Measurements from ENCODE around the gene DIPK1A.

Gene DIPK1A

DNA sequence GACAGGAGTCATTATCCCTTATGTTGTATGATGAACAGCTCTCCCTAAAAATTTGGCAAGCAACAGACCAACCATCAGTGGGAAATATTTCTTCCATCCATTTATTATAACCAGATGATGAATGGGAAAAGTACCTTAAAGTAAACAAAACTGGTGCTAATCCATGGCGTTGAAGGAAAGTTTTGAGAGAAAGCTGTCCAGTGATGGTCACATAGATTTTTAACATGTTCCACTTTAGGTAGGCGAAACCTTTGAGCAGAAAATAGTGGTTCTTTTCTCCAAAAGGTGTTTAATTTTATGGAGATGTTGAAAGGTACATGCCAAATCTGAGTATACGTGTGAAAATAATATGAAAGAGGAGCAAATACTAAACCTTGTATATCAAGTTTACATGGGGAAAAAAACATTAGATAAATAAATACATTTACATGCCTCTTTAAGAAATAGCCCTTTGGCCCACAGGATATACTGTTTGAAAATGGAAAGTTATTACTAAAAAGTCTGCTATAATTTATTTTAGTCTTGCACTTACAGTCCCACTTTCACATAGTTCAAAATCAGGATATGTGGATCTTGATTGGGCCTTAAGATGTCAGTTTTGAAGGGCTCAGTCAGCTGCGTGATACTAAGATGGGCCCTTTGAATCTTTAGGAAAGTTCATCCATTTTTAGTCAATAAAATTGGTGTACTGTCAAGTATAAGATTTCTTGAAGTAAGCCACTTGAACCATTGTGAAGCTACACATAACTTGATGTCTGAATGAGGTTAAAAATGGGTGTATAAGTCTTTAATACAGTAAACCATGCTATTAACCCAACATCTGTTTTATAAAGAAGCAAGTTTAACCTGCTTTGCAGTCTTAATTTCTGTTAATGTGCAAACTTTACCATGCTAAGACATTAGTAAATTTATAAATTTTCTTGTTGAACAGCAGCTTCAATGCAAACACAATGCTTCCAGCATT lies 118.9 kb downstream of the DIPK1A start:
- no peaks in the 10 kb centered on the region for H3K27me3 ChIP-seq (ENCODE audit: control insufficient read depth, insufficient read depth, low read length)
- no peak overlapping the region for H3K4me3 ChIP-seq (ENCODE audit: low read length)
- H3K9me3 ChIP-seq (ENCODE audit: control insufficient read depth, low read depth, low read length) = no peaks in the 10 kb centered on the region
- no peaks in the 10 kb centered on the region for H3K4me1 ChIP-seq (ENCODE audit: control insufficient read depth, low read depth, low read length)
- no peak overlapping the region for H3K9ac ChIP-seq (ENCODE audit: low read length)
- no peak overlapping the region for H3K27ac ChIP-seq (ENCODE audit: low read length)
- H3K36me3 ChIP-seq (ENCODE audit: control insufficient read depth, low read depth, low read length) = peaks cover 64% of the 10 kb centered on the region

- H3K27ac ChIP-seq (ENCODE audit: low read length) = no peak overlapping the region
- H3K36me3 ChIP-seq (ENCODE audit: control insufficient read depth, low read depth, low read length) = peaks cover 82% of the 10 kb centered on the region
- H3K9ac ChIP-seq (ENCODE audit: low read length) = no peak overlapping the region
- H3K4me3 ChIP-seq (ENCODE audit: low read length) = no peak overlapping the region
- no peaks in the 10 kb centered on the region for H3K4me1 ChIP-seq (ENCODE audit: control insufficient read depth, low read depth, low read length)
- H3K9me3 ChIP-seq (ENCODE audit: control insufficient read depth, low read depth, low read length) = no peaks in the 10 kb centered on the region
- H3K27me3 ChIP-seq (ENCODE audit: control insufficient read depth, insufficient read depth, low read length) = no peaks in the 10 kb centered on the region
Measured at GRCh38 chr1:92840600-92840999, 120.7 kb downstream of the DIPK1A start.

GRCh38 chr1:92839442-92839841 lies 121.8 kb downstream of the DIPK1A start:
- Histone ChIP-seq H3K27ac (ENCODE audit: low read length) (no peak overlapping the region), H3K4me1 (ENCODE audit: control insufficient read depth, low read depth, low read length) (peaks cover under 1% of the 10 kb centered on the region)

GRCh38 chr1:92838519-92838918 lies 122.7 kb downstream of the DIPK1A start:
- Histone ChIP-seq H3K4me3 (ENCODE audit: low read length) (no peak overlapping the region), H3K27ac (ENCODE audit: low read length) (no peak overlapping the region), H3K4me1 (ENCODE audit: control insufficient read depth, low read depth, low read length) (peaks cover 10% of the 10 kb centered on the region), H3K27me3 (ENCODE audit: control insufficient read depth, insufficient read depth, low read length) (no peaks in the 10 kb centered on the region), H3K36me3 (ENCODE audit: control insufficient read depth, low read depth, low read length) (peaks cover 99% of the 10 kb centered on the region), H3K9ac (ENCODE audit: low read length) (no peak overlapping the region), H3K9me3 (ENCODE audit: control insufficient read depth, low read depth, low read length) (no peaks in the 10 kb centered on the region)

More at GRCh38 chr1:92839442-92839841, 121.8 kb downstream of the DIPK1A start:
- H3K4me3 ChIP-seq (ENCODE audit: low read length) = no peak overlapping the region
- H3K27me3 ChIP-seq (ENCODE audit: control insufficient read depth, insufficient read depth, low read length) = no peaks in the 10 kb centered on the region
- H3K9me3 ChIP-seq (ENCODE audit: control insufficient read depth, low read depth, low read length) = no peaks in the 10 kb centered on the region
- peaks cover 93% of the 10 kb centered on the region for H3K36me3 ChIP-seq (ENCODE audit: control insufficient read depth, low read depth, low read length)
- no peak overlapping the region for H3K9ac ChIP-seq (ENCODE audit: low read length)

DNA sequence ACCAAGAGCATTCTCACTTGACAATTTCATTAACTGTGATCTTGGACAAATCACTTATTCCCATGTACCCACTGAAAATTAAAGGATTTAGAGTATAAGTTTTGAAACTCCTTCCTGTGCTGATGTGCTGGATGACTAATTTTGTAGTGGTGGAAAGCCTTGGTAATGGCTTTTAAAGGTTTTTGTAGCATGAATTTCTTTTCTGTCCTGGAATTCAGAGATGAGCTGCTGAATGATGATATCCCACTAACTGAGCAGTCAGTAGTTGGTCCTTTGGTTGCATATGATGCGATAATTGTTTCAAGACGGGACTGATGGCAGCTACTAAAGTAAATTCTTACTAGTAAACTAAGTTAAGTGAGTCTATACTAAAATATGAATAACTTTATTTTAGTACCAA lies 124.2 kb downstream of the DIPK1A start:
- Histone ChIP-seq H3K4me3 (ENCODE audit: low read length) (no peak overlapping the region), H3K36me3 (ENCODE audit: control insufficient read depth, low read depth, low read length) (peaks cover 90% of the 10 kb centered on the region)

GRCh38 chr1:92834617-92835016 lies 126.6 kb downstream of the DIPK1A start:
- Histone ChIP-seq H3K4me1 (ENCODE audit: control insufficient read depth, low read depth, low read length) (peaks cover 18% of the 10 kb centered on the region), H3K27me3 (ENCODE audit: control insufficient read depth, insufficient read depth, low read length) (no peaks in the 10 kb centered on the region), H3K4me3 (ENCODE audit: low read length) (peak overlapping the region; percentile 96), H3K36me3 (ENCODE audit: control insufficient read depth, low read depth, low read length) (peaks cover 67% of the 10 kb centered on the region), H3K9me3 (ENCODE audit: control insufficient read depth, low read depth, low read length) (no peaks in the 10 kb centered on the region), H3K9ac (ENCODE audit: low read length) (peak overlapping the region; percentile 97), H3K27ac (ENCODE audit: low read length) (no peak overlapping the region)

More for the DNA sequence above, 124.2 kb downstream of the DIPK1A start:
- Histone ChIP-seq H3K27me3 (ENCODE audit: control insufficient read depth, insufficient read depth, low read length) (no peaks in the 10 kb centered on the region), H3K27ac (ENCODE audit: low read length) (no peak overlapping the region), H3K9me3 (ENCODE audit: control insufficient read depth, low read depth, low read length) (no peaks in the 10 kb centered on the region), H3K9ac (ENCODE audit: low read length) (no peak overlapping the region), H3K4me1 (ENCODE audit: control insufficient read depth, low read depth, low read length) (peaks cover 13% of the 10 kb centered on the region)

GRCh38 chr1:92833840-92834239 lies 127.4 kb downstream of the DIPK1A start:
- H3K9me3 ChIP-seq (ENCODE audit: control insufficient read depth, low read depth, low read length) = no peaks in the 10 kb centered on the region
- no peaks in the 10 kb centered on the region for H3K27me3 ChIP-seq (ENCODE audit: control insufficient read depth, insufficient read depth, low read length)
- H3K4me3 ChIP-seq (ENCODE audit: low read length) = peak overlapping the region; percentile 96
- H3K4me1 ChIP-seq (ENCODE audit: control insufficient read depth, low read depth, low read length) = peaks cover 18% of the 10 kb centered on the region
- H3K36me3 ChIP-seq (ENCODE audit: control insufficient read depth, low read depth, low read length) = peaks cover 59% of the 10 kb centered on the region
- peak overlapping the region; percentile 97 for H3K9ac ChIP-seq (ENCODE audit: low read length)
- H3K27ac ChIP-seq (ENCODE audit: low read length) = no peak overlapping the region

- Histone ChIP-seq H3K36me3 (ENCODE audit: control insufficient read depth, low read depth, low read length) (peaks cover 47% of the 10 kb centered on the region), H3K9ac (ENCODE audit: low read length) (peak overlapping the region; percentile 97), H3K27ac (ENCODE audit: low read length) (peak overlapping the region; percentile 66), H3K9me3 (ENCODE audit: control insufficient read depth, low read depth, low read length) (no peaks in the 10 kb centered on the region), H3K27me3 (ENCODE audit: control insufficient read depth, insufficient read depth, low read length) (no peaks in the 10 kb centered on the region), H3K4me1 (ENCODE audit: control insufficient read depth, low read depth, low read length) (peaks cover 18% of the 10 kb centered on the region), H3K4me3 (ENCODE audit: low read length) (peak overlapping the region; percentile 96)
Measured at GRCh38 chr1:92832537-92833114, 128.6 kb downstream of the DIPK1A start.

GRCh38 chr1:92831762-92832536 lies 129.3 kb downstream of the DIPK1A start, which contains the start of gene RPL5:
Gene RPL5 (plus strand): TSS chr1:92832040. CDS start chr1:92832115, 75 bp downstream.
- H3K4me3 ChIP-seq (ENCODE audit: low read length) = peak within 1 kb of the TSS; percentile 96
- no peaks in the 10 kb centered on the region for H3K27me3 ChIP-seq (ENCODE audit: control insufficient read depth, insufficient read depth, low read length)
- H3K9me3 ChIP-seq (ENCODE audit: control insufficient read depth, low read depth, low read length) = no peaks in the 10 kb centered on the region
- H3K9ac ChIP-seq (ENCODE audit: low read length) = peak within 1 kb of the TSS; percentile 97
- peaks cover 18% of the 10 kb centered on the region for H3K4me1 ChIP-seq (ENCODE audit: control insufficient read depth, low read depth, low read length)
- peaks cover 40% of the 10 kb centered on the region for H3K36me3 ChIP-seq (ENCODE audit: control insufficient read depth, low read depth, low read length)
- H3K27ac ChIP-seq (ENCODE audit: low read length) = peak within 1 kb of the TSS; percentile 66

- Histone ChIP-seq H3K4me1 (ENCODE audit: control insufficient read depth, low read depth, low read length) (peaks cover 18% of the 10 kb centered on the region), H3K36me3 (ENCODE audit: control insufficient read depth, low read depth, low read length) (peaks cover 34% of the 10 kb centered on the region), H3K27ac (ENCODE audit: low read length) (no peak overlapping the region), H3K4me3 (ENCODE audit: low read length) (peak overlapping the region; percentile 96), H3K27me3 (ENCODE audit: control insufficient read depth, insufficient read depth, low read length) (no peaks in the 10 kb centered on the region), H3K9me3 (ENCODE audit: control insufficient read depth, low read depth, low read length) (no peaks in the 10 kb centered on the region), H3K9ac (ENCODE audit: low read length) (peak overlapping the region; percentile 42)
Measured at GRCh38 chr1:92831368-92831761, 129.9 kb downstream of the DIPK1A start.

DNA sequence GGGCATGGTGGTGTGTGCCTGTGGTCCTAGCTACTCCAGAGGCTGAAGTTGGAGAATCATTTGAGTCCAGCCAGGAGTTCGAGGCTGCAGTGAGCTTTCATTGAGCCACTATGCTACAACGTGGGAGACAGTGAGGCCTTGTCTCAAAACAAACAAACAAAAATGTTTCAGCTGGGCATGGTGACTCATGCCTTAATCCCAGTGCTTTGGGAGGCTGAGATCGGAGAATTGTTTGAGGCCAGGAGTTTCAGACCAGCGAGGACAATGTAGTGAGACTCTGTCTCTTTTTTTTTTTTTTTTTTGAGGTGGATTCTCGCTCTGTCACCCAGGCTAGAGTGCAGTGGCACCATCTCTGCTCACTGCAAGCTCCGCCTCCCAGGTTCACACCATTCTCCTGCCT lies 134.5 kb downstream of the DIPK1A start:
- Histone ChIP-seq H3K27ac (ENCODE audit: low read length) (no peak overlapping the region), H3K27me3 (ENCODE audit: control insufficient read depth, insufficient read depth, low read length) (no peaks in the 10 kb centered on the region), H3K4me1 (ENCODE audit: control insufficient read depth, low read depth, low read length) (peaks cover 4% of the 10 kb centered on the region), H3K9ac (ENCODE audit: low read length) (no peak overlapping the region), H3K36me3 (ENCODE audit: control insufficient read depth, low read depth, low read length) (no peaks in the 10 kb centered on the region), H3K4me3 (ENCODE audit: low read length) (no peak overlapping the region), H3K9me3 (ENCODE audit: control insufficient read depth, low read depth, low read length) (no peaks in the 10 kb centered on the region)
